K562 (cell line): Measurements from ENCODE around the gene SLC15A3. TPM values are rescaled to one million over a fixed set of nuclear protein-coding genes. Genes with fewer than 3 reads are reported as not detected.
A peak's percentile ranks its signal among the peaks of the same experiment; 100 is the strongest.

ENCODE experiments used
- ATAC-seq: fragments of 200-7000 bp; cut with Tn5 transposase; 3 replicates; pipeline ENCODE4 v1.9.1; 2020; ENCODE audit warnings: moderate library complexity
- BruUV-seq: library from RNA; stranded (reverse); fragments of 400-500 nt; replicated peaks from 2 replicates; lab custom pipeline; 2021; lab: Mats Ljungman, UMichigan
- CTCF ChIA-PET: fragments of 300-600 bp; formaldehyde crosslinking; extraction: SDS; loops from one replicate; lab custom pipeline; 2021; ENCODE audit warnings: low intra/inter-chr PET ratio; lab: Yijun Ruan, JAX
- POLR2A ChIA-PET: fragments of 300-600, 350-650 bp; sonication (Branson Sonifier 250); formaldehyde crosslinking; extraction: SDS; loops from one replicate; lab custom pipeline; 2021; ENCODE audit warnings: antibody characterized with exemption, inconsistent platforms; lab: Yijun Ruan, JAX
- DNase-seq, 4 experiments: peaks; one replicate each; pipeline versions ENCODE4 v3.0.0 to v3.0.0-alpha.2; 2011 to 2018; ENCODE audit warnings: low spot score in 3 of 4, mixed read lengths in 3 of 4; ENCODE audit errors: extremely low read depth in 1 of 4
- FAIRE-seq: peaks from 2 replicates; lab custom pipeline; 2011; peaks lifted over from hg19 to GRCh38; lab: Jason Lieb, UNC
- H2AFZ ChIP-seq: 2 replicates; pipeline ENCODE4 v1.6.0; 2011; ENCODE audit warnings: low read depth, low read length, control low read depth, inconsistent platforms
- H3K27ac ChIP-seq: fragments of 200-600 bp; 3 replicates; pipeline ENCODE4 v1.8.0; 2011; ENCODE audit warnings: low read depth, mild to moderate bottlenecking, control low read depth, inconsistent platforms, low read length, moderate library complexity, mixed read lengths; ENCODE audit errors: extremely low read depth
- H3K27me3 ChIP-seq, 2 experiments: fragments of 300-600 bp in 1 of 2; 2 replicates in 1 of 2; 3 replicates in 1 of 2; pipeline versions ENCODE4 v1.6.0 to v1.8.0; 2011; ENCODE audit warnings: inconsistent platforms in 2 of 2, low read length in 2 of 2, mild to moderate bottlenecking in 1 of 2, mixed read lengths in 1 of 2, moderate library complexity in 1 of 2; ENCODE audit not compliant: control insufficient read depth in 2 of 2, insufficient read depth in 2 of 2
- H3K36me3 ChIP-seq: fragments of 300-600 bp; 3 replicates; pipeline ENCODE4 v1.8.0; 2011; ENCODE audit warnings: mild to moderate bottlenecking, low read length, inconsistent platforms; ENCODE audit not compliant: control insufficient read depth, insufficient read depth
- H3K4me1 ChIP-seq, 2 experiments: fragments of 200-600 bp in 1 of 2; replicated peaks in 1 of 2; 2 replicates in 1 of 2; 3 replicates in 1 of 2; pipeline versions ENCODE4 v1.5.1 to v1.8.0; 2011; ENCODE audit warnings: inconsistent platforms in 2 of 2, low read length in 2 of 2, mild to moderate bottlenecking in 1 of 2, mixed read lengths in 1 of 2, moderate library complexity in 1 of 2; ENCODE audit not compliant: control insufficient read depth in 2 of 2, insufficient read depth in 2 of 2
- H3K4me2 ChIP-seq: 2 replicates; pipeline ENCODE4 v1.6.1; 2011; ENCODE audit warnings: low read length, control low read depth, inconsistent platforms, mixed read lengths; ENCODE audit not compliant: insufficient read depth
- H3K4me3 ChIP-seq: fragments of 200-600 bp; sonication (generic), shearing (Covaris generic); 2 replicates; pipeline ENCODE4 v1.5.1; 2016; ENCODE audit warnings: control low read depth, inconsistent platforms
- H3K79me2 ChIP-seq: fragments of 200-600 bp; 3 replicates; pipeline ENCODE4 v1.8.0; 2011; ENCODE audit warnings: low read length, inconsistent platforms; ENCODE audit not compliant: control insufficient read depth, insufficient read depth
- H3K9ac ChIP-seq, 2 experiments: 2 replicates each; pipeline versions ENCODE4 v1.6.0 to v1.6.1; 2011; ENCODE audit warnings: low read depth in 2 of 2, low read length in 2 of 2, control low read depth in 1 of 2, inconsistent platforms in 1 of 2, mild to moderate bottlenecking in 1 of 2, mixed read lengths in 1 of 2; ENCODE audit not compliant: insufficient read depth in 1 of 2
- H3K9me1 ChIP-seq: one replicate; pipeline ENCODE4 v1.6.0; 2011; ENCODE audit warnings: inconsistent platforms, mild to moderate bottlenecking, low read length, moderate library complexity; ENCODE audit not compliant: control insufficient read depth, insufficient read depth
- H3K9me3 ChIP-seq: replicated peaks from 2 replicates; pipeline ENCODE4 v1.5.1; 2011; ENCODE audit warnings: low read depth, low read length, inconsistent platforms; ENCODE audit not compliant: control insufficient read depth, insufficient read depth
- H4K20me1 ChIP-seq: replicated peaks from 2 replicates; pipeline ENCODE4 v1.6.1; 2011; ENCODE audit warnings: low read length, inconsistent platforms, mixed read lengths; ENCODE audit not compliant: control insufficient read depth, insufficient read depth
- BCL6 ChIP-seq: fragments of 250-450 bp; sonication (Bioruptor Pico); IDR thresholded peaks from 2 replicates; pipeline ENCODE4 v1.4.0; 2020
- CTCFL ChIP-seq: IDR thresholded peaks from 2 replicates; pipeline ENCODE4 v1.6.1; 2011; ENCODE audit warnings: borderline replicate concordance, low read depth, mild to moderate bottlenecking, moderate library complexity, low read length; ENCODE audit not compliant: insufficient read depth, poor library complexity, severe bottlenecking
- E2F3 ChIP-seq: fragments of 250-450 bp; sonication (Bioruptor Pico); IDR thresholded peaks from 2 replicates; pipeline ENCODE4 v1.4.0; 2020; ENCODE audit warnings: mild to moderate bottlenecking
- GTF2B ChIP-seq: IDR thresholded peaks from 2 replicates; pipeline ENCODE4 v1.6.1; 2011; ENCODE audit not compliant: insufficient read length; ENCODE audit errors: extremely low read depth
- HINFP ChIP-seq: fragments of 450-650 bp; conservative IDR thresholded peaks from 2 replicates; pipeline ENCODE4 v1.6.1; 2016; ENCODE audit warnings: missing genetic modification characterization, low read depth, mild to moderate bottlenecking, control low read depth, missing compliant biosample characterization
- JUN ChIP-seq, 2 experiments: sonication (generic) in 1 of 2; formaldehyde crosslinking in 1 of 2; IDR thresholded peaks; 2 replicates each; pipeline versions ENCODE4 v1.6.1 to v1.8.0; 2012 to 2022; ENCODE audit warnings: borderline replicate concordance in 2 of 2, mild to moderate bottlenecking in 2 of 2, improper control_type of control experiment in 1 of 2, low read depth in 1 of 2, low read length in 1 of 2, missing genetic modification reagents in 1 of 2
- KDM5B ChIP-seq: fragments of 200-600 bp; sonication (generic); IDR thresholded peaks from 2 replicates; pipeline ENCODE4 v1.6.1; 2012; ENCODE audit warnings: low read depth, mild to moderate bottlenecking, moderate library complexity, low read length, control low read depth, inconsistent platforms; ENCODE audit not compliant: insufficient replicate concordance
- NBN ChIP-seq: fragments of 450-650 bp; IDR thresholded peaks from 2 replicates; pipeline ENCODE4 v1.6.1; 2016; ENCODE audit warnings: low read depth, mild to moderate bottlenecking
- NFATC3 ChIP-seq: fragments of 450-650 bp; IDR thresholded peaks from 2 replicates; pipeline ENCODE4 v1.6.1; 2017; ENCODE audit warnings: mild to moderate bottlenecking
- ZBTB12 ChIP-seq: fragments of 250-450 bp; sonication (Bioruptor Pico); IDR thresholded peaks from 2 replicates; pipeline ENCODE4 v1.4.0; 2020
- ZKSCAN1 ChIP-seq: fragments of 150-350 bp; IDR thresholded peaks from 2 replicates; pipeline ENCODE4 v1.6.1; 2016; ENCODE audit warnings: low read depth, low read length
- ZNF639 ChIP-seq, 2 experiments: fragments of 200-800 bp in 1 of 2; sonication (Bioruptor generic) in 1 of 2; sonication (generic) in 1 of 2; formaldehyde crosslinking in 1 of 2; IDR thresholded peaks in 1 of 2; conservative IDR thresholded peaks in 1 of 2; 2 replicates each; pipeline versions ENCODE4 v1.5.0 to v1.6.1; 2016 to 2020; ENCODE audit warnings: missing compliant biosample characterization in 1 of 2, missing genetic modification characterization in 1 of 2, missing genetic modification reagents in 1 of 2
- WGBS: fragments of 100-300 bp; shearing (Covaris generic); methylation state at CpG from one replicate; pipeline ENCODE4 v1.1.6; 2016; ENCODE audit warnings: low coverage, mixed read lengths; ENCODE audit not compliant: insufficient coverage; ENCODE audit errors: missing lambda C conversion rate; 5-methylcytosine and 5-hydroxymethylcytosine counted together
- in situ Hi-C: fragments of 300-500 bp; cut with MboI; formaldehyde crosslinking; loops from 4 replicates; pipeline ENCODE4 v1.15.0; 2018; ENCODE audit warnings: inconsistent platforms, mixed read lengths
- intact Hi-C: fragments of 100-400 bp; cut with micrococcal nuclease; formaldehyde crosslinking; loops from 2 replicates; pipeline ENCODE4 v1.14.2; 2022
- polyA plus RNA-seq, 8 experiments: library from polyadenylated mRNA; depleted of rRNA in 4 of 8; stranded (reverse) in 5 of 8; unstranded in 3 of 8; fragments of >200 nt; fragmentation: Nextera tagmentation in 2 of 8; fragmentation: Illumina TruSeq in 1 of 8; extraction: Ambion mirVana in 2 of 8; extraction: Trizol in 1 of 8; gene quantifications; 2 replicates each; pipeline versions ENCODE4 v1.2.1 to v1.2.3, GENCODE V29; 2011 to 2014; ENCODE audit warnings: inconsistent platforms in 1 of 8, missing spikeins in 1 of 8
- total RNA-seq, 7 experiments: library from RNA; depleted of rRNA in 6 of 7; stranded (reverse); fragments of >200 nt in 6 of 7; fragmentation: Illumina TruSeq in 2 of 7; extraction: Trizol in 2 of 7; gene quantifications; 2 replicates each; pipeline versions ENCODE4 v1.2.1 to v1.2.3, GENCODE V29; 2011 to 2021; ENCODE audit warnings: low replicate concordance in 1 of 7

The SLC15A3 gene
- total and polyA plus RNA-seq, 9 of the 15 experiments (the other 6 are each of a cell fraction or from before 2014, with no cell fraction given) = 0.07 to 0.27 TPM; not detected in 7

- TF ChIP-seq ZNF639 (CRISPR knock-in tag; conservative IDR thresholded peaks at IDR 0.05 in 1 of 2, IDR thresholded peaks at IDR 0.05 in 1 of 2) (no peak), ZKSCAN1 (no peak)
These were observed 43.8 kb upstream of the SLC15A3 start (continued) for GRCh38 chr11:60995798-60996197.

GRCh38 chr11:60994541-60995080, 42.6 kb upstream of the SLC15A3 start:
- H3K4me2 ChIP-seq = no peak overlapping the region
- CTCF ChIA-PET = no interaction called here
- TF ChIP-seq KDM5B (no peak), NFATC3 (no peak), GTF2B (no peak), NBN (no peak), BCL6 (CRISPR knock-in tag) (no peak), CTCFL (no peak), ZBTB12 (no peak), HINFP (tag) (no peak), E2F3 (CRISPR knock-in tag) (no peak), JUN (IDR thresholded peaks at IDR 0.05; ENCODE audit: borderline replicate concordance, low read depth, low read length) (no peak), JUN (CRISPR knock-in tag; IDR thresholded peaks at IDR 0.05; ENCODE audit: borderline replicate concordance) (no peak)
- peaks cover 24 to 54% of the 10 kb centered on the region in 2 experiments for H3K27me3 ChIP-seq
- in situ Hi-C loops (no loop called here), intact Hi-C loops (no loop called here)
- 3% methylated on average over 7 of the region's 7 CpGs for WGBS
- H4K20me1 ChIP-seq = peaks cover 4% of the 10 kb centered on the region; the same call in 1 of the 2 replicates
- H3K36me3 ChIP-seq = no peaks in the 10 kb centered on the region
- H3K4me1 ChIP-seq = peaks cover 0 to 6% of the 10 kb centered on the region in 2 experiments; a peak in 1 of 5 replicates
- H3K9ac ChIP-seq = no peak overlapping the region
- H3K27ac ChIP-seq = no peak overlapping the region
- no TSS peak for BruUV-seq
- no peaks in the 10 kb centered on the region for H3K79me2 ChIP-seq
- H3K9me3 ChIP-seq = no peaks in the 10 kb centered on the region
- no peaks in the 10 kb centered on the region for H3K9me1 ChIP-seq
- H2AFZ ChIP-seq = no peak overlapping the region
- no peak for FAIRE-seq
- DNase-seq = no peak
- peak; percentile 35; the same call in 1 of the 3 replicates for ATAC-seq
- H3K4me3 ChIP-seq = no peak overlapping the region
- POLR2A ChIA-PET = no interaction called here
